ENCODE measurements around the gene WDR1. TPM values are rescaled to one million over a fixed set of nuclear protein-coding genes. Genes with fewer than 3 reads are reported as not detected.
A peak's percentile ranks its signal among the peaks of the same experiment; 100 is the strongest.
"Not testable (repeated sequence)": the region's sequence is repeated elsewhere in the genome, so short reads cannot be mapped to it uniquely, and the experiment has no call there.

WDR1 gene
- polyA plus RNA-seq, 1 donor = 164 TPM

DNA sequence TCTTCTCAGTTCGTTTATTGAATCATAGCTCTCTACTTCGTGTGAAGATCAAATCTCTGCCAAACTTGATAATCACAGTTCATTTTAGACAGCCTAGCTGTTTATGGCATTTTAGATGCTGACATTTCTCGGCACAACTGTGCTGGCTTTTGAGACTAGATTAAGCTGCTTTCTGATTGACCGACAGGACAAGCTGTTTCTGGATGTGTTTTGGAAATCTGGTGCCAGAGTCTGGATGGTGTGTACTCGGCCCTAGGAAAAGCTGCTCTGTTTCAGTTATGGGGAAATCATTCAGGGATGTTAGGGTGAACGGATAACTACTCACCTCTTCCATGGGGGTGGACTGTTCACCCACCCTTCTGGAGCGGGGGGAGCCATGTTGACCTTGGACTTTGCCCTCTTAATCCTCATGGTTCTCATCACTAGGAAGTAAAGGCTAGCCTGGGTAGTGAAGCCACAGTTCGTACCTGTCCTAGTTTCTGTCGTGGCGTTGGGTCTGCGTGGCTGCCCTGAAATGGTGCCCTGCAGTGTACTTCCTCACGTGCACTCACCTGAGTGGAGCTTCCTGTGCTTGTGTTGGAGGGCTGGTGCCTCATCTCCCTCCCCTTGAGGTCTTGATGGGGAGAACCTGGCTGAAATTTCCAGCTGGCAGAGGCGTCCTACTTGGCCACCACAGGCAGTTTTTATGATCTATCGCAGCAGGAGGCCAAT, 13.7 kb upstream of the WDR1 start:
- peak; percentile 26 for DNase-seq

DNA sequence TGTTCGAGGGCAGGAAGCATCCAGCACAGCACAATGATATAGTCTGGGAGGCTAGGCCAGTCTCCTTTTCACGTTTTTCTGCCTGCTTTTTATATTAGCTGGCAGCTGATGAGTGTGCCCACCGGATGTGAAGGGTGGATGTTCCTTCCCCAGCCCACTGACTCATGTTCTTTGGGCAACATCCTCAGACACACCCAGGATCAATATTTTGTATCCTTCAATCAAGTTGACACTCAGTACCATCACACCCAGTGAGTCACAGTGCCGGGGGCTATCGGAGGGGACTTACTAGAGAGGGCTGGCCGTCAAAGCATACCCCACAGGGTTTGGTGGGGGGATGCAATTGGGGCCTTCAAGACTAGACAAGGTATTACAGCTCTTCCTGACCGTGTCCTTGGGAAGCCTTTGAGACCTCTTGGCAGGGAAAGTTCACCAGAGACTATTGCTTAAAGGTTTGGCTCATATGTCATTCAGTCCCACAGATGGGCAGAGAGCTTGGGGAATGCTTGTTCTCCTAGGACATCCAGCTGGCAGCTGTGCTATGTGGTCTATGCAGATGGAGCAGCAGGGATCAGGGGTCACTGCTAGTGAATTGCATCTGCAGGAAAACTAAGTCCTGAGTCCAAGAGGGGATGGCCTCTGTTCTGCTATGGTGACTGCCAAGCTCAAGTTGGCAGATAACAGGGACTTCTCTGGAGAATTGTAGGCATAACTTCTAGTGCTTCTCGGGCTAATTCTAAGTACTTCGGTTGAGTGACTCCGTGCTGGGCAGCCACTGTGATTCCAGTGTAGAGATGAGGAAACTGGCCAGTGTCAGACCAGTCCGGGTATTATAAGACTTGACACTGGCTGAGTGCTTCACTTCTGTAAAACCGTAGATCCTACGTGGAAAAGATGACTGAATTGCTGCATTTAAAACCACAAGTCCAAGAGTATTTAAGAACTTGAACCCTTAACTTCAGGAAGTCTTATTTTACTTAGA, 12.9 kb upstream of the WDR1 start:
- no peak for DNase-seq

- no peak for DNase-seq
Measured at GRCh38 chr4:10128761-10129160, 12.2 kb upstream of the WDR1 start.

GRCh38 chr4:10127531-10127930, 10.9 kb upstream of the WDR1 start:
- DNase-seq = not testable (repeated sequence)

DNA sequence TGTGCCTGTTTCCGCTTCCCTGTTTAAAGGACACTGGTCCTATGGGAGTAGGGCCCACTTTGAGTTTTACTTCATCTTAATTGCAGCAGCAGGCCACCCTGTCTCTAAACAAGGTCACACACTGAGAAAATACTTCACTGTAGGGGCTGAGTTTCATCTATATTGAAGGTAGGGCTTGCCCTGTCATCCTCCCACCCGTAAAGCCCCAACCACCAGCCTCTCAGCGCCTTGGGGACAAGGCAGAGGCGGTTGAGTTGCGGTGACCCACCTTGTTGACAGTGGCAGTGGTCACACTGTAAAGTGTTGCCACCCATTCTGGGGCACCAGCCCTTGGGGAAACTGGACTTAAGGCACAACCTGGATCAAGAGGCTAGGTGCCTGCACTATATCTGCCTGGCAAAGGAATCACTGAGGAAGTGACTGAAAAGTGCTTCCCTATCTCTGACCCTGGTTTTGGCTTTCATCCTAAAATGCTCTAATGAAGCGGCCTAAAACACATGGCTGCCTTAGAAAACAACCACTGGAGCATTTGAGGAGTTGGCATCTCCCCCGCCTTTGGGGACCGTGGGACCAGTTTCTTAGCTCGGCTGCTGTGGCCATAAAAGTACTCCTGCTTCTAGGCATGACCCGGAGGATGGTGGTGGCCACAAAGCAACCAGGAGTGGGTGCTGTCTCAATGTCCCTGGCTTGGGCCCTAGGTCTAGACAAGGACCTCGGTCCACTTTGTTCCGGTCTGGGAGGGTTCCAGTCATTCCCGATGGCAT, 7.8 kb upstream of the WDR1 start:
- DNase-seq = no peak

- peak; percentile 40 for DNase-seq
Measured at GRCh38 chr4:10123227-10124101, 6.9 kb upstream of the WDR1 start.

DNA sequence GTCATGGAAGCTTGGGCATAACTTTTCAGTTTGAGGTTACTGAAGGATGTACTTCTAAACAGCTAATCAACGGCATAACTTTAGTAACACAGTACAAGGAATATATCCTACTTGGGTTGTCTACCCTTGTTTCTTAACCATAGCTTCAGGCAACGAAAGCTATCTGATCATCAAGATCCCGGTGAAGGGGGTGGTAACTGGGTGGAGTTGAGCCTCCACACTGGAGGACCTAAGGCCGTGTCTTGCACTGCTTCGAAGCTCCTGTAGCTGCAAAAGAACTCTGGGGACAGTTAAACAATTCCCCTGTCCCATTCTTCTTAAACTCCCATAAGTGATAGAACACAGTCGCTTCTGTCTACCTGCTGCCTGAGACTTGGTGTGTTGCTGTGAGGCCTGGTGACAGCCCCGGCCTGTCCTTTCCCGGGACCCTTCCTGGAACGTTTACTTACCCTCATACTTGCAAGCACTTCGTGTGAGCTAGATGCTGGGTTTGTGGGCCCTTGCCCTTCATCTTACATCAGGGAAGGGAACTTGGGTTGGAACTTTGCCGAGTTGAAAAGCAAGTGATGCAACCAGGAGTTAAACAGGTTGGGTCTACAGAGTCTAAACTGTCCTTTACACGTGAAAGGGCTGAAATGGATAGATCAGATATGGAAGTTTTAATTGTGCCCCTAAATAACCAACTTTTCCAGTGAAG, 5.8 kb upstream of the WDR1 start:
- DNase-seq = no peak

- no peak for DNase-seq
Measured at GRCh38 chr4:10121568-10122208, 5.1 kb upstream of the WDR1 start.

DNA sequence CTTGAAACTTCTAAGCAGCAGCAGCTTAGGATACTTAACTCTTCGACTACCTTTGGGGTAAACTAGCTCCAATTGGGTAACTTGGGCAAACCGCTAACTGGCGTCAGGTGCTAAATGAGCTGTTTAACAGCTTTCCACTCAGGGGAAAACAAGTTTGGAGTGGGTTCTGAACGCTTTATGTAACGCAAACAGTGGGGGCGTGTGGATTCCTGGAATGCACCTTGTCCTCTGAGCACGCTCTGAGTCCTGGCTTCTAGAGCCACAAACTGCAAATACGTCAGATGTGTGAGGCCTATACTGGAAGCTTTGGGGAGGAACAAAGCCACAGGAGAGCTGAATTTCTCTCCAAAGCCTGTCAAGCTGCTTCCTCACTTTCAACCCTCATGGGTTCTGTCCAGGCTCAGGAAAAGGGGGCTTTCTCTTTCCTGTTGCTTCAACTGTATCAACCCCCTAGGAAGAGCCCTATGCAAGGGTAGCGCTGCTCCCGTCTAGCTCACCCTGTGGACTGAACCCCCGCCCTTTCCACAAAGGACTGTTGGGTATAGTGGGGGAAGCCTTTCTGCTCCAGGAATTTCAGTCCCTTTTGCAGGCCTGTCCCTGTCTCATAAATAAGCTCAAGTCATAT, 4.5 kb upstream of the WDR1 start:
- no peak for DNase-seq

DNA sequence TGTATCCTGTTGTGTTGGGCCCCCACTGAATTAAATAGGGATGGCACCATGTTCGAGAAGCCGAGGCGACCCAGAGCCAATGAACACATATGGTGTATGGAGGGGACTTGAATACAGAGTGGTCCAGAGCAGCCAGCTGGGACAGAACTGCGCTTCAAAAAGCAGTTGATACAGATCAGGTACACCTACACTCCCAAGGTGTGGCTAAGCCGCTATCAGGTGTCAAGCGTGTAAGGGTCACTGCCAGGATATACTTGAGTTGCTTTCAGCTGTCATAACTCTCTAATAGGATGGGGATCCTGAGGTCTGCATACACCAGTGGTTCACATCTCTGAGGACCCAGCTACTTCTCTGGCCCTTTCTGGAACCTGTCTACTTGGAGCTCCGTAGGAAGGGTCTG, 3.2 kb upstream of the WDR1 start:
- DNase-seq = no peak

GRCh38 chr4:10119278-10119677, 2.7 kb upstream of the WDR1 start:
- DNase-seq = no peak

- no peak for DNase-seq
Measured at GRCh38 chr4:10118048-10119004, 1.7 kb upstream of the WDR1 start.

DNA sequence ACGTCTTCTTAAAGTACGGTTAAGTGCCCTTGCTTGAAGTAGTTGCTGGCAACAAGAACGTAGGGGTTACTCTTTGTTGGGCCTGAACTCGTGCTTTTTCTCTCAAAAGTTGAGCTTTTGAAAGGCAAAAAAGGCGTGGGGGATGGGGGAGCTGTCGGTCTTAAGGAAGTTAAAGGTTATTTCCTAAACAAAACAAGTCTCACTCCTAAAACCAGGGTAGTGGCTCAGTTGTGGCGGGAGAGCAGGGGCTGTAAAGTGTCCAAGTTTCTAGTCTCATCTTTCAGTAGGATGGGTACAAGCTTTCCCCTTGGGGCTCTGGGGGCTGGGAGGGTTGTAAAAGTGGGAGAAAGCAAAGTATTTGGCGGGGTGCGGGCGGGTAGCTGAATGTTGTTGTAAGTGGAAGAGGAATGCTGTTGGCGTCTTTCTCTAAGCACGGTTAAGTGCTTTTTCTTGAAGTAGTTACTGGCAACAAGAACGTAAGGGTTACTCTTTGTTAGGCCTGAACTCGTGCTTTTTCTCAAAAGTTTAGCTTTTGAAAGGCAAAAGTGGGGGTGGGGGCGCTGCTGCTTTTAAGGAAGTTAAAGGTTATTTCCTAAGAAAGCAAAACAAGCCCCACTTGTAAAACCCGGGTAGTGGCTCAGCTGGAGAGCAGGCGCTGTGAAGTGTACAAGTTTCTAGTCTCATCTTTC, 904 bp upstream of the WDR1 start:
- peak; percentile 58 for DNase-seq

- no peak for DNase-seq
Measured at GRCh38 chr4:10115797-10116568, 616 bp downstream of the WDR1 start.

DNA sequence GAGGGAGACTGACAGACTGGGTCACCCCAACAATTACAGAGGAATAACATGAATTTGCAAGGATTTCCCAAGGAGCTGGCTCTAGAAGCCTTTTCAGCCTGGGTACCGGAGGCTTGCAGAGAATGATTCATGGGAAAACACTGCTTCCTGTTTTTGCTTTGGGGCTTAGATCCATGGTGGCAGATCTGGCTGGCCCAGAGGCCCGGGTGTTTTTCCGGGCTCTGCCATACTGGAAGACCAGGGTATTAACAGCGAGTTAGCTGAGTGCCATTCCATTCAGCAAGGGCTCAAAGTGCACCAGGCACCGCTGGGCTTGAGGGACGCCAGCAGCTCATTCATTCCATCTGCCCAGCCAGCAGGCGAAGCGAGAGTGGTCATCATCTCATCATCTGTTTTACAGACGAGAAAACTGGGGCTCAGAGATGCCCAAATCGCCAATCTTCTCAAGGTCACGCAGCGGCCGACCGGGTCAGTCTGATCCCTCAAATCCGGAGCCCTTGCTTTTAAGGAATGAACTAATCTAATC, 1.3 kb downstream of the WDR1 start:
- no peak for DNase-seq

DNA sequence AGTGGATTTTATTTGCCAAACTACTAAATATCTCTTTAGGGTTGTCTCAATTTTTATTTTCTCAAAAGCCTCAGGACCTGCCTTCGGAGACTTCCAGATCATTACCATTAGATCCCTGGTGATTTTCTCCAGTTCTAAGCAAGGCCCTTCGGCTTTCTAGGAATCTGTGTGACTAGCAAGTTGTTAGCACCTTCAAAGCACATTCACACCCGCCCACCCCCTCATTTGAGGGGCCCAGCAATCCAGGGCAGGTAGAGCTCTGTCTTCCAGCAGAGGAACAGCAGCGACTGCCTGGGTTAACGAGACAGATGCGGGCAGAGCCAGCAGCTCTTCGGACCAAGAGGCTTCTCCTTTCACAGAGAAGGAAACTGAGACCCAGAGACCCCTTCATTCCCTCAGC, 2.0 kb downstream of the WDR1 start:
- DNase-seq = no peak

- no peak for DNase-seq
Measured at GRCh38 chr4:10114147-10114546, 2.5 kb downstream of the WDR1 start.

Measured in hindlimb muscle (tissue), 1 donor.